GM12865 (cell line): ENCODE data around the gene ALDH4A1.

ENCODE experiments used
- DNase-seq: peaks from one replicate; pipeline ENCODE4 v3.0.0; 2010; ENCODE audit warnings: low read depth
- H3K4me3 ChIP-seq: 2 replicates; pipeline ENCODE4 v1.5.1; 2011; ENCODE audit warnings: mild to moderate bottlenecking, low read depth, low read length, control low read depth
- CTCF ChIP-seq: IDR thresholded peaks from 2 replicates; pipeline ENCODE4 v1.5.1; 2011; ENCODE audit warnings: low read length, control low read depth, low read depth, inconsistent platforms; ENCODE audit not compliant: insufficient read depth; ENCODE audit errors: missing control alignments

Gene ALDH4A1

GRCh38 chr1:18922319-18922726 lies 20.0 kb upstream of the ALDH4A1 start:
- H3K4me3 ChIP-seq = no peak overlapping the region
- TF ChIP-seq CTCF = no peak
- DNase-seq = no peak

- TF ChIP-seq CTCF = no peak
- H3K4me3 ChIP-seq = no peak overlapping the region
- DNase-seq = no peak
These were observed 19.3 kb upstream of the ALDH4A1 start for GRCh38 chr1:18921516-18922251.

- TF ChIP-seq CTCF = no peak
- DNase-seq = no peak
- H3K4me3 ChIP-seq = no peak overlapping the region
These were observed 18.6 kb upstream of the ALDH4A1 start for GRCh38 chr1:18920931-18921330.

- no peak for TF ChIP-seq CTCF
- no peak for DNase-seq
- H3K4me3 ChIP-seq = no peak overlapping the region
These were observed 17.6 kb upstream of the ALDH4A1 start for GRCh38 chr1:18919956-18920355.

- DNase-seq = no peak
- no peak overlapping the region for H3K4me3 ChIP-seq
- no peak for TF ChIP-seq CTCF
These were observed 17.0 kb upstream of the ALDH4A1 start for GRCh38 chr1:18919197-18919905.

GRCh38 chr1:18918417-18918816 lies 16.1 kb upstream of the ALDH4A1 start:
- no peak overlapping the region for H3K4me3 ChIP-seq
- TF ChIP-seq CTCF = no peak
- no peak for DNase-seq
